HG03558 (cell line): ENCODE measurements around the gene MVD.

Experiments
- ATAC-seq: cut with Tn5 transposase; IDR thresholded peaks from one replicate; pipeline ENCODE4 v1.9.1; 2021; ENCODE audit warnings: moderate number of reproducible peaks; ENCODE audit not compliant: unreplicated experiment; ENCODE audit errors: extremely low read depth

Gene MVD

DNA sequence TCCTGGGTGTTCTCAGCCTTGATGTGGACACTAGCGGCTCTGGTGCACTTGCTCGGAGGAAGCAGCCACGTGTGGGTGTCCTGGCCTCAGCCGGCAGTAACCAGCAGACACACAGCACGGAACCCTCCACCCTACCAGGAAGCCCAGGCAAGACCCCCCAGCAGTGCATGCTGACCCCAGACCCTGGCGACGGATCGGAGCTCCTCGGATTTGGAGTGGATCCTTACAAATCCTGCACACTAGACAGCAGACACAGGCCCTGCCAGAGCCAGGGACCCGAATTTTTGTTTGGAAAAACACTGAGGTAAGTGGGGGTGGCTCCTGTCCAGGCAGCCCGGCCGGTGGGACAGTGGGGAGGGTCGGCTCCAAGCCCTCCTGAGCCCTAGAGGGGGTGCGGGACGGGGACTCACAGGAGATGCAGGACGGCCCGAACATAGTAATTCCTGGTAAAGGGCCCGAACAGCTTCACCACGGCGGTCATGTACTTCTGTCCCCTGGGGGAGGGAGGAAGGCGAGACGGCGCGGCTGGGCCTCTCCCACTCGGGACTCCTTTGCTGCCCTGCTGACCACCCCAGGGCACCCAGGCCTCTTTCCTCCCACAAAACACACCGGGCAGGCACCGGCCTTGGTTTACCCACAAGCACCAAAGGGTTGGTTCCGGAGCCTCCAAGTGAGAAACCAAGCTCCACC is 16.4 kb downstream of the MVD start:
- no peak for ATAC-seq

DNA sequence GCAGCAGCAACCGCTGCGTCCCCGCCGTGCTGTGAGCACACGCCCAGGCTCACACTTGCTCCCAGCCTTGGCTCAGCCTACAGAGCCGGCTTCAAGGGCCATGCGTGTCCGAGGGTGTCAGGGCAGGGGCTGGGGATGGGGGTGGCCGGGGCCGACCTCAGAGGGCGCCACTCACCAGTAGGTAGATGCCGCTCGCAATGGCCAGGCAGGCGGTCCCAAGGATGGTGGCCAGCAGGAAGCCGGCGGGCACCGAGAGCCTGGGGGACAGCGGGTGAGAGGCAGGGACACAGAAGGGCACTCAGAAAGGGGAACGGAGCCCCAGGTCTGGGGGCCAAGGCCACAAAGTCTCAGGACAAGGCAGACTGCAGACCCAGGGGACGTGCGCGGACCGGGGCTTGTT is 16.9 kb downstream of the MVD start:
- no peak for ATAC-seq

DNA sequence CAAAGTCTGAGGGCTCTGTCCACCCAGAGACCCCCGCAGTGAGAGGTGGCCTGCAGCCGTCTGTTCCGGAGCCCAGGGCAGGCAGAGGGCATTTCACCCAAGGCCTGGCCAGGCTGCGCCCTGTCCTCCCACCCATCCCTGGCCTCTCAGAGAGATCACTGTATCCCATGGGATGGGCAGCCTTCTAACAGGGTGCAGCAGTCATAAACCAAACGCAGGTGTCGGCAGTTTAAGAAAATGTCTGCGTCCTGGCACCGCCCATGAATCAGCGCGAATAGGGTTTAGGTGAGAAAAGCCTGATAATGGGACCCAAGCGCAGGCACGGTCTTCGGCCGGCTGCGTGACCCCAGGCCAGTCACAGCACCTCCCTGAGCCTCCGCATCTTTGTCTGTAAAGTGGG is 17.4 kb downstream of the MVD start:
- no peak for ATAC-seq

DNA sequence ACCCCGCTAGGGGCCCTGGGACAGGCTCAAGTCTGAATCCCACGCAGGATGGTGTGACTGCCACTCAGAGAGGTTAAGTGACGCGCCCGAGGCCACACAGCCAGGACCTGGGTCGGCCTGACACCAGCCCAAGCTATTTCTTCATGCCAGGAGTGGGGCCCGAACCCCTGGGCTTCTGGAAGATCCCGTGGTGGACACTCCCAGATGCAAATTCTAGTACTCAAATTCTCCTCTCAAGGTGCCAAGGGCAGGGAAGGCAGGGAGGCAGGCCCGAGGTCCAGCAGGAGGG is 19.3 kb downstream of the MVD start:
- no peak for ATAC-seq

DNA sequence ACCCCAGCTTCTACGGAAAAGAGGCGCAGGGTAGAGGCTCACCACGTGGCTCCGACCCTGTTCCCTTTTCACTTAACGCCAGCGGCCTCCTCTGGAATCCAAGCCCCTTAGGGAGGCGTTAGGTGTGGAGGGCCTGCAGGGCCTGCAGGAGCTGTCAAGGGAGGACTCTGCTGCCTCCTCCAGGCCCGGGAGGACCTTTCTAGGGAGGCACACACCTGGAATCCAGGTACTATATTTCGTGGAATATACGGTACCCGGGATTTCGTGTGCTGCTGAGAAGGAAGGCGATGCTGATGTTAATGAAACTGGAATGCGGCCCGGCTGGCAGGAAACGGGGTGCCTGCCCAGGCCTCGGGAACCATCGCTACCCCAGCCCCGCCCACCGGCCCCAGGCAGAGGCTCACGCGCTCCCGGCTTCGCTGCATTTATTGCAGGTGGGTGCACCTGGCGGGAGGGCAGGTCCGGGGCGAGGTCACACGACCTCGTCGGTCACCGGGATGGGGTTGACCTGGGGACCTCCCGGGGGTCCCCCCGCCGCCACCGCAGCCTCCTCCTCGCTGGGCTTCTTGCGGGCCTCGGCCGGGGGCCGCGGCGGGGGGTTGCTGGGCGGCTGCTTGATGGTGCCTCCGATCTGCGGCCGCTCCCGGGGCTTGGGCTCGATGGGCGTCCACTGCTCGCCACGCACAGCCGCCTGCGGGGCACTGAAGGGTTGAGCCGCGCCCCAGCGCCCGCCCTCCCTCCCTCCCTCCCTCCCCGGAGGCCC is 19.8 kb downstream of the MVD start:
- no peak for ATAC-seq

DNA sequence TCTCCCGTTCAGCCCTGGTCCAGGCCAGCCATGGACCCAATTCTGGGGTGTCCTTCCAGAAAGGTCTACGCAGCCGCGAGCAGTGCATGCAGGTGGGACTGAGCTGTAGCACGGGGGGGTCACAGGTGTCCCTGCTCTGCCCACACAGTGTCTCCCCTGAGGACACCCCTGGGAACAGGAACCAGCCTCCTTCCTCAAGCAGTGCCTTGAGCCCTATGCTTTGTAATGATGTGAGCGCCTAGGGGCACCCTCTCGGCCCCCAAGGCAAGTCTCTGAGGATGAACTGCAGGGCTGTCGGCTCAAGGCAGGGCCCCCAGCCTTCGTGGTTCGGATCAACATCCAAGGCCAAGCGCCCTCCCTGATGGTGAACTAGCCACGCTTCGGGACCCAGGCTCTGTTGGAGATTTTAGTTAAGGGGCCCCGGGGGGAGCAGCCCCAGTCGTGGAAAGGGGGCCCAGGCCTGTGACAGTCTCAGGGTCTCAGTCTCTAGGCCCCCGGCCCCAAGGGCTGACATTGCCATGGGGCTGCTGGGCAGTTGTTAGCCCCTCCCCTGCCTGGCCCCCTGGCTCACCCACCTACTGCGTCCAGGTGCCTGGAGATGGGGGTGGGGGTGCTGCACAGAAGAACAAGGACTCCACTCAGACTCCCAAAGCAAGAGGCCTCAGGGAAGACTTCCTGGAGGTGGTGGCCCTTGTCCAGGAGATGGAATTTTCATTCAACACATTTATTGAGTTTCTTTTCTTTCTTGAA is 22.2 kb downstream of the MVD start:
- ATAC-seq = no peak

DNA sequence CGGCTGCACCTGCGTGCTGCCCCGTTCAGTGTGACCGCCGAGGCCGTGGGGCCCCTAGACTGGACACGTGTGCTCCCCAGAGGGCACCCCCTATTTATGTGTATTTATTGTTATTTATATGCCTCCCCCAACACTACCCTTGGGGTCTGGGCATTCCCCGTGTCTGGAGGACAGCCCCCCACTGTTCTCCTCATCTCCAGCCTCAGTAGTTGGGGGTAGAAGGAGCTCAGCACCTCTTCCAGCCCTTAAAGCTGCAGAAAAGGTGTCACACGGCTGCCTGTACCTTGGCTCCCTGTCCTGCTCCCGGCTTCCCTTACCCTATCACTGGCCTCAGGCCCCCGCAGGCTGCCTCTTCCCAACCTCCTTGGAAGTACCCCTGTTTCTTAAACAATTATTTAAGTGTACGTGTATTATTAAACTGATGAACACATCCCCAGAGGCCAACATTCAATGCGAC is 22.8 kb downstream of the MVD start:
- no peak for ATAC-seq

DNA sequence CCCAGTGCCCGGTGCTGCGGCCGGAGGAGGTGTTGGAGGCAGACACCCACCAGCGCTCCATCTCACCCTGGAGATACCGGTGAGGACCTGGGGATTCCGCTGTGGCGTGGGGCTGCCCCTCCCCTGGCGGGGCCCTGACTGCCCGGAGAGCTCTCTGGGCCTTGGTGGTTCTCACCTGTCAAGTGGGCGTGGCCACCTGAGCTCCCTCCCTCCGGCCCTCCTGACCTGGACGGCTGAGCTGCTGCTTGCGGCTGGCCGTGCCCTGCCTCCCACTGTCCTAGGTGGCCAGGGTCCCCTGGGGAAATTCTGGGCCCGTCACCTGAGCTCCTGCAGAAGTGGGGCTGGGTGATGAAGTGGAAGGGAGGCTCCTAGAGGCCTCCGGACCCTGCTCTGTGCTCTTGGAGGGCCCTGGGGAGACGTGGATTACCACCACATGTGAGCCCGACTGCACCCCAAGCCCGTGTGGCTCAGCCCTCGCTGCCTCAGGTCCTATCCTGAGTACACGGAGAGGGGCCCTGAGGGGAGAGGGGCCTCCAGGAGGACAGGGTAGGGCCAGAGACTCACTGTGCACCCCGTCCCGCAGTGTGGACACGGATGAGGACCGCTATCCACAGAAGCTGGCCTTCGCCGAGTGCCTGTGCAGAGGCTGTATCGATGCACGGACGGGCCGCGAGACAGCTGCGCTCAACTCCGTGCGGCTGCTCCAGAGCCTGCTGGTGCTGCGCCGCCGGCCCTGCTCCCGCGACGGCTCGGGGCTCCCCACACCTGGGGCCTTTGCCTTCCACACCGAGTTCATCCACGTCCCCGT is 23.5 kb downstream of the MVD start:
- ATAC-seq = no peak

DNA sequence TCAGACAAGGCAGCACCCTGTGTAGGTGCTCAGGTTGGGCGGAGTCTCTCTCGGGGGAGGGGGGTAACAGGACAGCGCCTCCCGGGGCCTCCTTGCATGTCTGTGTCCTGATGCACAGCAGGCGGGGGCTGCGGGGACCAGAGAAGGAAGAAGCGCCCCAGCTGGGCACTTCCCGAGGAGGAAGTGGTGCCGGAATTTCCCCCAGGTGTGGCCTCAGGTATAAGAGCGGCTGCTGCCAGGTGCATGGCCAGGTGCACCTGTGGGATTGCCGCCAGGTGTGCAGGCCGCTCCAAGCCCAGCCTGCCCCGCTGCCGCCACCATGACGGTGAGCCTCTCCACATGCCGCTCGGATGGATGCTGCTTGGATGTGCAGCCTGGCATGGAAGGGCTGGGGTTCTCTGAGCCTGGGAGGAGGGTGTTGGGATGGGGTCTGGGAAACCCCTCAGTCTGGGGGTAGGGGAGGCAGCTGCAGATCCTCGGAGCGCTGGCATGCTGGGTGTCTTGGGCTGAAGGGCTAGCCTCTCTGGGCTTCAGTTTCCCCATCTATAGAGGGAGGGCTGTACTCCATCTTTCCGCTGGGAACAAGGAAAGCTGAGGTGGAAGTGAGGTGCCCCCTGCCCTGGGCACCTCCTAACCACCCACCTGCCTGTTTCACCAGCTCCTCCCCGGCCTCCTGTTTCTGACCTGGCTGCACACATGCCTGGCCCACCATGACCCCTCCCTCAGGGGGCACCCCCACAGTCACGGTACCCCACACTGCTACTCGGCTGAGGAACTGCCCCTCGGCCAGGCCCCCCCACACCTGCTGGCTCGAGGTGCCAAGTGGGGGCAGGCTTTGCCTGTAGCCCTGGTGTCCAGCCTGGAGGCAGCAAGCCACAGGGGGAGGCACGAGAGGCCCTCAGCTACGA is 24.3 kb downstream of the MVD start, which contains the start of gene IL17C:
IL17C (plus strand) TSS at position 250 of the 908 bp plus-strand sequence; CDS start at position 320, 70 bp downstream.
- ATAC-seq = no peak

DNA sequence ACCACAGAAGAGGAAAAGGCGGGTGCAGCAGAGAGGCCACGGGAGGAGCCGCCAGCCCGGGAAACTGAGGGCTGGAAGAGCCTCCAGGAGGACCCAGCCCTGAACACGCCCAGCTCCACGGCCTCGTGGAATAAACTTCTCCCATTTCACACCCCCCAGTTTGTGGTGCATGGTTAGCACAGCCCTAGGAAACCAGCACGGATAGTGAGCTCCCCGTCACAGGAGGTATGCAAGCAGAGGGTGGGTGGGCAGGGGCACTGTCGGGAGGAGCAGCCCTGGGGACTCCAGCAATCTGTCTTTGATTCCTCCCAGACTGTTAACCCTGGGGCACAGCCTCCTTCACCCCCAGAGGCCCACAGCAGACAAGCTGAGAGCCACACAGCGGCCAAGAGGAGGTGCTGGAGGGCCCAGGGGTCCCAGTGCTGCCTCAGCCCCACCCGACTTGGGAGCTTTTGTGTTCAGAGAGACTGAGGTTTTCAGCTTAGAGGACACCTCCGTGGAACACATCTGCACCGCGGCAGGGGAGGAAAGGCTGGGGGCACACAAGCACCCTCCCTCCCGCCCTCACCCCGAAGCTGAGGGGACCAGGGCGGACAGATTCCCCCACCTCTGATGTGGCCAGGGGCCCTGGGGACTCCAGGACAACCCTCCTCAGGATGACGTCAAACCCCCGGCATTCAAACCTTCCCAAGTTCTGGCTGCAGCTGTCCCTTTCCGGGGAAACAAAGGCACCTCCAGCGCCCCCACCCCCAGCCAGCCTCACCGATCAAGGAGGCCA is 26.2 kb downstream of the MVD start:
- no peak for ATAC-seq

DNA sequence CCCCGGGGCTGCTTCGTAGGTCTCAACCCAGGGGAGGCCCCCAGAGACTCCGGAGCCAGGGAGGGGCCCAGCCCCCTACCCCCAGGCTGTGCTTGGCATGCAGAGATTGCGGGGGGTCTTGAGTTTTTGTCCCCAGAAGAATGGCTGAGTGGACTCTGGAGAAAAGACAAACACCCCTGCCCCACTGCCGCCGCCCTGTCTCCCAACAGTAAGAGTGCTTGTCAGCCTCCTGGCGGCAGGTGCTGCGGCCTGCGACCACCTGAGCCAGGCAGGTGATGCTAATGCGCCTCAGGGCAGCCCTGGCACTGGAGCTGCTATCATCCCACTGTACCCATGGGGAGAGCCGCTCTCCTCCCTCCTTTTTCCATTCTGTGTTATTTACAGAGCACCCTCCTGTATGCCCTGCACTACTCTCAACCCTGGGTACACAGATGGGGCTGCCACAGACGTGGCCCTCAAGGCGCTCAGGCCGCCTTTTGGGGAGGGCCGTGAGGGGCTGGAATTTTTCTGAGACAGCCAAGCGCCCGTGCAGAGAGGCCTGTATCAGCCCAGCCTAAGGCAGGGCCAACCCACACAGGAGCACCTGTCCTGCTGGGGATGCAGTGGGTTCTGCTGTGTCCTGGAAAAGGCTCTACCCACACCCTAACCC is 27.1 kb downstream of the MVD start:
- ATAC-seq = no peak

DNA sequence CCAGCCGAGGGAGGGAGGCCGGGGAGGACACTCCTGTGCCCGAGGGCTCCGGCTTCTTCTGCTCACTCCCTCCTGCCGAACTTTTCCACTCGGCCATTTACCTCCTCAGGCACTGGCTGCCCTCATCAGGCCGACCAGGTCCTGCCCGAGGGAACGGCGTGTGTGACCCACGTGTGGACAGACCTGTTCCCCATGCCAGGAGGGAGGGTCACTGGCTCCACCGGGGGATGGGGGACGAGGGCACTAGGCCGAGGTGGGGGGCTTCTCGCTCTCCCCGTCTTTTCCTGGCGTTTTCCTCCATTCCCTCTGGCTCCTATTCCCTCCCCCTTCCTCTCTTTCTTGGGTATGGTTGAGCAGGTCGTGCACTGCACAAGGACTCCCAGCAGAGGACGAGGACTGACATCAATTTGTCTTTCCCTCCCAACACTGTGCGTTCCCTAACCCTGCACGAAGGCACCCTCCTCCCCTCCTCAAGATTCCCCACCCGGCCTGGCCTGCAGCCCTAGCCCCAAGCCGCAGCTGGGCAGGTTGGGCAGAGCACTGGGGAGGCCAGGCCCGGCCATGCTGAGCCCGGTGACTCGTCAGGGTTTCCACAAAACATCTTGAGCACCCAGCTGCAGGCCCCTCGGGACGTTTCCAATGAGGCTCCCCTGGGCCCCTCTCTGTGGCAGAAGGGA is 27.8 kb downstream of the MVD start:
- no peak for ATAC-seq

DNA sequence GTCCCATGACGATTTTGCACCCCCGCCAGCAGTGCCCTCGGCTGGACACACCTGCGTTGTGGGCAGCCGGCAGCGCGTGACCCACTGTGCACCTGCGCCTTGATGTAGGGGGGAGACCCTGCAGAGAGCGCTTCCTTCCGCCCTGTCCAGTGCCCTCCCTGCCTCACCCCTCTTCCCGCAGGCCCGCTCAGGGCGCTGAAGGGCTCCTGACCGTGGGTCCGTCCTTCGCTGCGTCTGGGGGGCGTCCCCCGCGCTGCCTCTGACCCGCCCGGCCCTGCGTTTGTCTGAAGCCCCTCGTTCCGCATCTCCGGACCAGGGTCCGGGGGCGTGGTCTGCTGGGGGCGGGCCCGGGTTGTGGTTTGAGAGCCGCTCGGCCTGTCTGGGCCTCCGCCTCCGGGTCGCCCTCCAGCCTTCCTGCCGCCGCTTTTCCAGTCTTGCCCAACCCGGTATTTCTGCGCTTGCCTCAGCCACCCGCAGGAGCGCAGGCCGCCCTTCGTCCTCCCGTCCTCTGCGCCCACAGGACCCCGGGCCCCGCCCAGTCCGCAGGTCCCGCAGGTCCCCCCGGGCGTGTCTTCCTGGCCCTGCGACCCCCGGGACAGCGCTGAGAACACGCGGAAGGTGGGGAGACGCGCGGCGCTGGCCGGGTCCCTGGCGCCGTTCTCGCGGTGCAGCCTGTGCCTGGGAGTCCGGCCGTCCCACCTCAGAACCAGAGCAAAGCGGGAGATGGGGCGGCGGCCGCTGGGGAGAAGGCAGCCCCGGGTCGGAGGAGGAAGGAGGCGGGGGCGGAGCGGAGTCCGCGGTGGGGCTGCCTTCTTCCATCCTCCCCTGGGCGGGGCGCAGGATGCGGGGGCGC is 28.5 kb downstream of the MVD start:
- ATAC-seq = no peak

DNA sequence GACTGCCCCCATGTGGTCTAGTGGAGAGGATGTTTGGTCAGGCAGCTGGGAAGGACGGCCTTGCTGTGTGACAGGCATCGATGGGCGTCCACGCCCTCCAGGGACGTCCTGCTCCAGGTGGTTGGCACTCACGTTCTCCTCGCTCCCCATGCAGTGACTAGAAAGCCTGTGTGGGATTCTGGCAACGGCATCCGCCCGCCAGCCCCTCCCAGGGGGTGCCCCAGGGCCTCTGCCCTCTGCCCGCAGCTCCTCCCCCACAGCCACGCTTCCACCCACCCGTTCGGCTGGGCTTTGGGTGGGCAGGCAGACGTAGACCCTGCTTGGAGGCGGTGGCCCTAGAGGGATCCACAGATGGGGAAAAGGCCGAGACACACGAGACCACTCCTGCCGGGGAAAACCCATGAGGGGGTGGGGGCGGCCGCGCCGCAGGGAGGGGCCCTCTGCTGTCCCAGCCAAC is 29.2 kb downstream of the MVD start:
- ATAC-seq = no peak

DNA sequence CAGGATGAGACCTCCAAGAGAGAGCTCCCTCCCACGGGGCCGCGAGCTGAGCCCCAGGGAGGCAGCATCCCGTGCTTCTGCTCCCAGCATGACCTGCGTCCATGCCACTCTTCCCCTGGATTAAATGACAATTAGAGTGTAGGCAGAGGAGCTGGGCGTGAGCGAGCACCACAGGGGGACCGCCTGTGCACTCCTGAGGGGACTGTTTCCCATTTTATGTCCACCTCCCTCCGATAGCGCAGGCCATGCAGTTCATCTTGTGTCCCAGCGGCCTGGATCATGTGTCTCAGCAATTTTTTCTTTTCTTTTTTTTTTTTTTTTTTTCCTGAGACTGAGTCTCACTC is 30.3 kb downstream of the MVD start:
- ATAC-seq = no peak

DNA sequence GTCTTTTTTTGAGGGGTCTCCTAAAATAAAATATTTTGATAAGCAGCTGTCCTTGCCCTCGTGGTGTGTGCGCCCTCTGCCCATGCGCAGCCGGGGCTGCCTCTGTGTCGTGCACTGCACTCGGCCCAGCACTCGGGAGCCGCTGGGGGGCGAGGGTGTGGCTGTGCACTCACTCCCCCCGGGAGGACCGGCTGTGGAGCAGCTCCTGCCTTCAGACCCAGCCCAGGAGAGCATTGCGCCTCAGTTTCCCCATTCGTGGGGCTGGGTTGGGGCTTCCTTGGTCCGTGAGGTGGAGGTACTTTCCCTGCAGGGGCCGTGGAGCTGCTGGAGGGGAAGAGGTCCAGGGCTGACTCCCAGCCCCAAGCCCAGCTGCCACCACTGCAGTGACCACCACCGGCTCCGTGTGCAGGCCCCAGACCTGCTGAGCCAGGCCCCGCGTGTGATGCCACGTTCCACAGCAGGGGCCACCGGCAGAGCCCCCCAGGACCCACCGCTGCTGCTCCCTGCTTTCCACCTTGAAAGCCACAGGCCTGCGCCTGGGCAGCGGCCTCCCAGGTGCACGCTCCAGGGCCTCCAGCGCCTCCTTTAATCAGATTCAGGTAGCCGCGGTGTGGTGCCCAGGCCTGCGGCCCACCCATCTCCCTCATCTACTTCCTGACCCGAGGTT is 30.8 kb downstream of the MVD start:
- no peak for ATAC-seq
